Measurements from ENCODE around the gene MIA2. TPM values are rescaled to one million over a fixed set of nuclear protein-coding genes. Genes with fewer than 3 reads are reported as not detected.

Gene MIA2
- total and polyA plus RNA-seq, 9 of the 15 experiments (the other 6 are each of a cell fraction or from before 2014, with no cell fraction given), result 6.0 to 21.8 (median 12.8) TPM

- Histone ChIP-seq H3K4me2 (ENCODE audit: insufficient read depth, low read length) (no peak overlapping the region), H3K27ac (ENCODE audit: extremely low read depth, low read depth, low read length) (no peak overlapping the region), H3K27me3 (ENCODE audit: control insufficient read depth in 2 of 2, insufficient read depth in 2 of 2, low read length in 2 of 2) (no peaks in the 10 kb centered on the region), H3K4me1 (replicated peaks in 1 of 2; ENCODE audit: control insufficient read depth in 2 of 2, insufficient read depth in 2 of 2, low read length in 2 of 2) (no peaks in the 10 kb centered on the region; a peak in 1 of 5 replicates), H3K9me1 (ENCODE audit: control insufficient read depth, insufficient read depth, low read length) (no peaks in the 10 kb centered on the region), H4K20me1 (replicated peaks; ENCODE audit: control insufficient read depth, insufficient read depth, low read length) (no peaks in the 10 kb centered on the region; the same call in 1 of the 2 replicates), H2AFZ (ENCODE audit: low read depth, low read length) (no peak overlapping the region), H3K9me3 (replicated peaks; ENCODE audit: control insufficient read depth, insufficient read depth, low read depth, low read length) (peaks cover 4% of the 10 kb centered on the region; the same call in 1 of the 2 replicates), H3K36me3 (ENCODE audit: control insufficient read depth, insufficient read depth, low read length) (peaks cover 4% of the 10 kb centered on the region; the same call in 1 of the 3 replicates), H3K9ac (ENCODE audit: insufficient read depth in 1 of 2, low read depth in 2 of 2, low read length in 2 of 2) (no peak overlapping the region), H3K79me2 (ENCODE audit: control insufficient read depth, insufficient read depth, low read length) (peaks cover 52% of the 10 kb centered on the region), H3K4me3 (no peak overlapping the region)
- in situ Hi-C loops (cut with MboI), result no loop called here
- WGBS (ENCODE audit: insufficient coverage, low coverage, missing lambda C conversion rate), result 88% methylated on average over 5 of the region's 5 CpGs
- intact Hi-C loops (cut with micrococcal nuclease), result no loop called here
- no peak for ATAC-seq
- ChIA-PET CTCF (ENCODE audit: low intra/inter-chr PET ratio) (no interaction called here), POLR2A (interaction anchor here (1.0 kb wide), 1 partner anchor 8 kb away, joined by 3 read pairs; no protein-coding TSS in a partner anchor)
- BruUV-seq (replicated peaks), result no TSS peak
- TF ChIP-seq ZNF175 (CRISPR knock-in tag; IDR thresholded peaks at IDR 0.05; ENCODE audit: low read depth), result no peak
- TF ChIP-seq ZNF668 (CRISPR knock-in tag; IDR thresholded peaks at IDR 0.05), result no peak
- TF ChIP-seq TAF7 (tag; IDR thresholded peaks at IDR 0.05), result no peak
- TF ChIP-seq ARID4B (CRISPR knock-in tag; IDR thresholded peaks at IDR 0.05), result no peak
- no peak for TF ChIP-seq SNAPC5 (CRISPR knock-in tag; IDR thresholded peaks at IDR 0.05)
- no peak for TF ChIP-seq SREBF2 (CRISPR knock-in tag; IDR thresholded peaks at IDR 0.05)
- no peak for TF ChIP-seq PML (IDR thresholded peaks at IDR 0.05; ENCODE audit: low read length)
- TF ChIP-seq ZNF253 (CRISPR knock-in tag; conservative IDR thresholded peaks at IDR 0.05), result no peak
- no peak for TF ChIP-seq CGGBP1 (CRISPR knock-in tag; IDR thresholded peaks at IDR 0.05)
- no peak for TF ChIP-seq ATF2 (CRISPR knock-in tag; IDR thresholded peaks at IDR 0.05)
- no peak for TF ChIP-seq FOXJ3 (CRISPR knock-in tag; IDR thresholded peaks at IDR 0.05)
- no peak for TF ChIP-seq RAD51 (IDR thresholded peaks at IDR 0.05; ENCODE audit: borderline replicate concordance, low read depth)
- DNase-seq (ENCODE audit: extremely low read depth in 1 of 4, low spot score in 3 of 4), result no peak
- no peak for FAIRE-seq
Measured at GRCh38 chr14:39275395-39275794, 41.7 kb downstream of the MIA2 start.
